Measurements from ENCODE around the gene RNLS. TPM values are rescaled to one million over a fixed set of nuclear protein-coding genes. Genes with fewer than 3 reads are reported as not detected.

The RNLS gene
- total RNA-seq, 1 donor from 2014 or later = 13.3 TPM

- H3K36me3 ChIP-seq = no peaks in the 10 kb centered on the region
- H3K27me3 ChIP-seq = no peaks in the 10 kb centered on the region
- intact Hi-C loops (cut with DNase I) = no loop called here
- H3K27ac ChIP-seq = no peak overlapping the region
- no peak for DNase-seq (ENCODE audit: extremely low spot score in 2 of 2)
- no peaks in the 10 kb centered on the region for H3K4me1 ChIP-seq
- no peaks in the 10 kb centered on the region for H3K9me3 ChIP-seq
- H3K4me3 ChIP-seq = no peak overlapping the region
- TF ChIP-seq POLR2AphosphoS5 (IDR thresholded peaks at IDR 0.05; ENCODE audit: insufficient read depth in 1 of 2, low read depth in 1 of 2) = no peak
- no peak for TF ChIP-seq CTCF (IDR thresholded peaks at IDR 0.05)
- TF ChIP-seq POLR2A (IDR thresholded peaks at IDR 0.05) = no peak
These were observed 165.6 kb downstream of the RNLS start for GRCh38 chr10:88417387-88418030.

- intact Hi-C loops (cut with DNase I) = no loop called here
- Histone ChIP-seq H3K9me3 (no peaks in the 10 kb centered on the region), H3K36me3 (no peaks in the 10 kb centered on the region), H3K27ac (no peak overlapping the region), H3K4me1 (no peaks in the 10 kb centered on the region), H3K27me3 (no peaks in the 10 kb centered on the region), H3K4me3 (no peak overlapping the region)
- TF ChIP-seq POLR2A (IDR thresholded peaks at IDR 0.05) = no peak
- no peak for TF ChIP-seq POLR2AphosphoS5 (IDR thresholded peaks at IDR 0.05; ENCODE audit: insufficient read depth in 1 of 2, low read depth in 1 of 2)
- no peak for TF ChIP-seq CTCF (IDR thresholded peaks at IDR 0.05)
- DNase-seq (ENCODE audit: extremely low spot score in 2 of 2) = no peak
These were observed 166.3 kb downstream of the RNLS start for GRCh38 chr10:88416801-88417200.

- no peak for DNase-seq (ENCODE audit: extremely low spot score in 2 of 2)
- no peaks in the 10 kb centered on the region for H3K9me3 ChIP-seq
- TF ChIP-seq CTCF (IDR thresholded peaks at IDR 0.05) = no peak
- TF ChIP-seq POLR2AphosphoS5 (IDR thresholded peaks at IDR 0.05; ENCODE audit: insufficient read depth in 1 of 2, low read depth in 1 of 2) = no peak
- TF ChIP-seq POLR2A (IDR thresholded peaks at IDR 0.05) = no peak
- no peaks in the 10 kb centered on the region for H3K4me1 ChIP-seq
- no peak overlapping the region for H3K27ac ChIP-seq
- H3K36me3 ChIP-seq = no peaks in the 10 kb centered on the region
- intact Hi-C loops (cut with DNase I) = no loop called here
- H3K27me3 ChIP-seq = no peaks in the 10 kb centered on the region
- H3K4me3 ChIP-seq = no peak overlapping the region
These were observed 167.5 kb downstream of the RNLS start for GRCh38 chr10:88415533-88416130.

DNA sequence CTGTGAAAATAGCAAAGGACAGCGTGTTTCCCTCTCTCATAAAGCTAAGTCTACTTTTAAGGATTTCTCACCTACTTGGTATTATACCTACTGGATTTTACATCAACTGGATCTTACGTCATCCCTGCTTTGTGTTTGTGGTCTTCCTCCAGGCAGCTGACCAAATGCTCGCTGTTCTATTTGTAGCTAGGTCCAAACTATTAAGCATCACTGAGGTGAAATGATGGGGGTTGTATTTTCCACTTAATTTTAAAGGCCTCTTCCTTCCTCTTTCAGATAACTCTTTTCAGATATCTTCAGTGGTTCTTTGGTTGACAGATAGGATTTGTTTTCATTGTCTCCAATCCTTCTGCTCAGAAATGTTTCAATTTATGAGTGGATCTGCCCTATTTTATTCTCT, 169.7 kb downstream of the RNLS start:
- H3K36me3 ChIP-seq = no peaks in the 10 kb centered on the region
- no peak for TF ChIP-seq POLR2A (IDR thresholded peaks at IDR 0.05)
- DNase-seq (ENCODE audit: extremely low spot score in 2 of 2) = no peak
- H3K27me3 ChIP-seq = no peaks in the 10 kb centered on the region
- no peak overlapping the region for H3K27ac ChIP-seq
- H3K4me3 ChIP-seq = no peak overlapping the region
- intact Hi-C loops (cut with DNase I) = no loop called here
- no peaks in the 10 kb centered on the region for H3K9me3 ChIP-seq
- no peaks in the 10 kb centered on the region for H3K4me1 ChIP-seq

DNA sequence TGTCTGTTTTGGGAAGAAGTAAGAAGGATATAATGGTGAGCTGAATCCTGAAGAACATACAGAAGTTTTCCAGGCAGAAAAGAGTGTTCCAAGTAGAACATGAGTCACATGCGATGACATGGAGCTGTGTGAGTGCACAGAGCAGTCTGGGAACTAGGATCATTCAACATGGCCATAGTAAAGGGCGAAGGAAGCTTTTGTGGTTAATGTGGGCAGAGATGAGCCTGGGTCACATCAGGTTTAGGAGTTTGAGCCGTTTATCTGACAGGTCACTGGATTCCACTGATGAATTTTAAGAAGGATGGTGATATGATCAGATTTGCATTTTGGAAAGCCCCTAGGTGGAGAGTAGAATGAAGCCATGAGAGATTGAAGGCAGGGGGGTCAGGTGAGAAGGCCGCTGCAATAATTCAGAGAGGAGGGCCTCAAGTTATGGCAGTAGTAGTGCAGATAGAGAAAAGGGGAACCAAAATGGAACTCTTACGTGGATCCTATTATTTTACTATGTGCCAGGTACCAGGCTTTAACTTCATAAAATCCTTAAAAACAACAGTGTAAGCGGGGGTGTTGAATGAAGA, 171.3 kb downstream of the RNLS start:
- Histone ChIP-seq H3K27me3 (no peaks in the 10 kb centered on the region), H3K36me3 (no peaks in the 10 kb centered on the region), H3K4me1 (no peaks in the 10 kb centered on the region), H3K4me3 (no peak overlapping the region), H3K27ac (no peak overlapping the region), H3K9me3 (no peaks in the 10 kb centered on the region)
- intact Hi-C loops (cut with DNase I) = no loop called here
- TF ChIP-seq POLR2A (IDR thresholded peaks at IDR 0.05) (no peak), CTCF (IDR thresholded peaks at IDR 0.05) (no peak), POLR2AphosphoS5 (IDR thresholded peaks at IDR 0.05; ENCODE audit: insufficient read depth in 1 of 2, low read depth in 1 of 2) (no peak)
- DNase-seq (ENCODE audit: extremely low spot score in 2 of 2) = no peak

Data from vagina (tissue), 2 donors.